Measurements from ENCODE around the gene SERTAD4.

DNA sequence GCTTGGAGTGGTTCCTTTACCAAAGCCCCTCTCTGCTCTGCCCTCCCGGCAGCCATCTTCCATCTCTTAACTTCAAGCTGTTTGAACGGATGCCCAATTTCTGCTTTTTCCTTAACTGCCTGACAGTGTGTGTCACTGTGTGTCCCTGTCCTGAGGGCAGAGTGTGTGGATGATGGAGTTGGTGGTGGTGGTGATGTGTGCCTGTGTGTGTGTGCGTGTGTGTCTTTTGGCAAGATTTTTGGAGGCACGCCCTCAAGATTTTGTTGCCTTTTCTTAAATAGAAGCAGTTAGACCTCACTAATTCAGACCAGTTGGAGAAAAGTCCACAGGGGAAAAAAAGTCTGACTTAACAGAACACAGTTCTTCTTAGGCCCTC, 30.3 kb downstream of the SERTAD4 start:
- TF ChIP-seq, protein P1, sequence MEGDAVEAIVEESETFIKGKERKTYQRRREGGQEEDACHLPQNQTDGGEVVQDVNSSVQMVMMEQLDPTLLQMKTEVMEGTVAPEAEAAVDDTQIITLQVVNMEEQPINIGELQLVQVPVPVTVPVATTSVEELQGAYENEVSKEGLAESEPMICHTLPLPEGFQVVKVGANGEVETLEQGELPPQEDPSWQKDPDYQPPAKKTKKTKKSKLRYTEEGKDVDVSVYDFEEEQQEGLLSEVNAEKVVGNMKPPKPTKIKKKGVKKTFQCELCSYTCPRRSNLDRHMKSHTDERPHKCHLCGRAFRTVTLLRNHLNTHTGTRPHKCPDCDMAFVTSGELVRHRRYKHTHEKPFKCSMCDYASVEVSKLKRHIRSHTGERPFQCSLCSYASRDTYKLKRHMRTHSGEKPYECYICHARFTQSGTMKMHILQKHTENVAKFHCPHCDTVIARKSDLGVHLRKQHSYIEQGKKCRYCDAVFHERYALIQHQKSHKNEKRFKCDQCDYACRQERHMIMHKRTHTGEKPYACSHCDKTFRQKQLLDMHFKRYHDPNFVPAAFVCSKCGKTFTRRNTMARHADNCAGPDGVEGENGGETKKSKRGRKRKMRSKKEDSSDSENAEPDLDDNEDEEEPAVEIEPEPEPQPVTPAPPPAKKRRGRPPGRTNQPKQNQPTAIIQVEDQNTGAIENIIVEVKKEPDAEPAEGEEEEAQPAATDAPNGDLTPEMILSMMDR (conservative IDR thresholded peaks at IDR 0.05; ENCODE audit: low read depth in 2 of 2): no peak
- TF ChIP-seq EZH2phosphoT487 (IDR thresholded peaks at IDR 0.05; ENCODE audit: unreplicated experiment) (no peak), REST (IDR thresholded peaks at IDR 0.05; ENCODE audit: unreplicated experiment) (no peak), CREB1 (CRISPR knock-in tag; IDR thresholded peaks at IDR 0.05; ENCODE audit: low read depth) (no peak), STAT1 (IDR thresholded peaks at IDR 0.05; ENCODE audit: unreplicated experiment) (no peak), POLR2AphosphoS5 (IDR thresholded peaks at IDR 0.05; ENCODE audit: low read depth) (no peak), EZH2 (IDR thresholded peaks at IDR 0.05; ENCODE audit: low read depth, unreplicated experiment) (no peak), JUNB (IDR thresholded peaks at IDR 0.05; ENCODE audit: unreplicated experiment) (no peak)
- TF ChIP-seq, protein P2, sequence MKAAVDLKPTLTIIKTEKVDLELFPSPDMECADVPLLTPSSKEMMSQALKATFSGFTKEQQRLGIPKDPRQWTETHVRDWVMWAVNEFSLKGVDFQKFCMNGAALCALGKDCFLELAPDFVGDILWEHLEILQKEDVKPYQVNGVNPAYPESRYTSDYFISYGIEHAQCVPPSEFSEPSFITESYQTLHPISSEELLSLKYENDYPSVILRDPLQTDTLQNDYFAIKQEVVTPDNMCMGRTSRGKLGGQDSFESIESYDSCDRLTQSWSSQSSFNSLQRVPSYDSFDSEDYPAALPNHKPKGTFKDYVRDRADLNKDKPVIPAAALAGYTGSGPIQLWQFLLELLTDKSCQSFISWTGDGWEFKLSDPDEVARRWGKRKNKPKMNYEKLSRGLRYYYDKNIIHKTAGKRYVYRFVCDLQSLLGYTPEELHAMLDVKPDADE (IDR thresholded peaks at IDR 0.05): no peak
